Spleen (tissue), 7 donors: Measurements from ENCODE around the gene NEDD9.

Source experiments
- POLR2A ChIP-seq, 3 donors: fragments of 450-650 bp; IDR thresholded peaks; one replicate each; pipeline ENCODE4 v1.5.1; 2017; ENCODE audit warnings: antibody characterized with exemption in 3 of 3, mild to moderate bottlenecking in 1 of 3
- TF ChIP-seq, protein P1 (sequence below), 11 experiments: fragments of 200-600 bp in 7 of 11; fragments of 450-650 bp in 4 of 11; sonication (generic) in 4 of 11; IDR thresholded peaks in 8 of 11; conservative IDR thresholded peaks in 3 of 11; 1 replicate in 7 of 11; 2 replicates in 4 of 11; pipeline versions ENCODE4 v1.4.0 to v1.8.0; 2016 to 2021; ENCODE audit warnings: antibody characterized with exemption in 11 of 11, inconsistent platforms in 4 of 11, mild to moderate bottlenecking in 1 of 11
- donor health status: DM: no; HTN: no; CAD: no; lungs with moderate emphysema.
- donor health status: DM: no; HTN: no; CAD: no.
- donor health status: DM: no; HTN: no; CAD: no.

DNA sequence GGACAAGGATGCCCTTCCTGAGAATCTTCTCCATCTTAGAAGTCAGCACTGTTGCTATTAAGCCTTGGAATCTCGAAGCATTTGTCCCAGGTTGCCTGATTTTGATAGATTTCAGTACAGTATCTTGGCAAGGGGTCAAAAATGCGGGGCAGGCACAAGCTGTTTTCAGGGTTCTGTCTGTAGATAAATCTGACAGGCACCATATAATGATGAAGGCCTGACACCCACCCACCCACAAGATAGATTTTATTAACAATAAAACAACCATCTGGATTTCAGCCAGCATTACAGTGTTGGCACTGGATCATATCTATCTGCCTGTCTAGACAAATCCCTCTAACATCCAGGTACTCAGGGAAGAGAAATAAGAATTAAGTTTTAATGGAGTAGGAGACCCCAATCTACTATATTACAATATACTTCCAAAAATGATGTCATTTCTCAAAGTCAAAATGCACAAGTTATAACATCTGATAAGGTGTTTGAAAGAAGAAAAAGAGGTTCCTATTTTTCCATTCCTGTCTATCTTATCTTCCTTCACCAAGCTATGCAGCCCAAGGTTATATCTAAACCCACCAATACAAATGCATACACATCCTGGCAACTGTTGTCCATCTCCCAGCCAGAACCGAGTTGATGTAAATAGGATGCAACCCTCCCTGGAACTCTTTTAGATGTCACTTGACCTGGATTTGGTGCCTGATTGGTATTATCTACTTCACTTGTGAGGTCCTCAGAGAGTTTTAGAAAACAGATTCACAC is 10.7 kb downstream of the NEDD9 start:
- no peak for TF ChIP-seq POLR2A (IDR thresholded peaks at IDR 0.05)
- TF ChIP-seq, protein P1, sequence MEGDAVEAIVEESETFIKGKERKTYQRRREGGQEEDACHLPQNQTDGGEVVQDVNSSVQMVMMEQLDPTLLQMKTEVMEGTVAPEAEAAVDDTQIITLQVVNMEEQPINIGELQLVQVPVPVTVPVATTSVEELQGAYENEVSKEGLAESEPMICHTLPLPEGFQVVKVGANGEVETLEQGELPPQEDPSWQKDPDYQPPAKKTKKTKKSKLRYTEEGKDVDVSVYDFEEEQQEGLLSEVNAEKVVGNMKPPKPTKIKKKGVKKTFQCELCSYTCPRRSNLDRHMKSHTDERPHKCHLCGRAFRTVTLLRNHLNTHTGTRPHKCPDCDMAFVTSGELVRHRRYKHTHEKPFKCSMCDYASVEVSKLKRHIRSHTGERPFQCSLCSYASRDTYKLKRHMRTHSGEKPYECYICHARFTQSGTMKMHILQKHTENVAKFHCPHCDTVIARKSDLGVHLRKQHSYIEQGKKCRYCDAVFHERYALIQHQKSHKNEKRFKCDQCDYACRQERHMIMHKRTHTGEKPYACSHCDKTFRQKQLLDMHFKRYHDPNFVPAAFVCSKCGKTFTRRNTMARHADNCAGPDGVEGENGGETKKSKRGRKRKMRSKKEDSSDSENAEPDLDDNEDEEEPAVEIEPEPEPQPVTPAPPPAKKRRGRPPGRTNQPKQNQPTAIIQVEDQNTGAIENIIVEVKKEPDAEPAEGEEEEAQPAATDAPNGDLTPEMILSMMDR (IDR thresholded peaks at IDR 0.05 in 8 of 11, conservative IDR thresholded peaks at IDR 0.05 in 3 of 11): no peak
